WTC11 (cell line): ENCODE data around the gene DNAJC2. TPM values are rescaled to one million over a fixed set of nuclear protein-coding genes. Genes with fewer than 3 reads are reported as not detected.

Source experiments
- ATAC-seq: fragments of 200-7000 bp; cut with Tn5 transposase; 2 replicates; pipeline ENCODE4 v1.10.0; 2021; ENCODE audit warnings: mild to moderate bottlenecking, moderate library complexity
- CTCF ChIA-PET: fragments of 300-600 bp; sonication (Branson Sonifier 250); formaldehyde crosslinking; loops from one replicate; lab custom pipeline; 2021; ENCODE audit warnings: antibody characterized with exemption; lab: Charles Lee
- POLR2A ChIA-PET: fragments of 350-600 bp; sonication (Branson Sonifier 250); formaldehyde crosslinking; loops from one replicate; lab custom pipeline; 2021; ENCODE audit warnings: antibody characterized with exemption; lab: Charles Lee
- DNase-seq: peaks from one replicate; pipeline ENCODE4 v3.0.0; 2021; ENCODE audit warnings: low spot score
- H3K27ac Mint-ChIP-seq: 2 replicates; pipeline ENCODE4 v1.8.0; 2021; ENCODE audit warnings: mixed read lengths
- H3K27me3 Mint-ChIP-seq: 2 replicates; pipeline ENCODE4 v1.8.0; 2021; ENCODE audit warnings: low read depth, mild to moderate bottlenecking, moderate library complexity, mixed read lengths
- H3K36me3 Mint-ChIP-seq: 2 replicates; pipeline ENCODE4 v1.8.0; 2021; ENCODE audit warnings: mixed read lengths
- H3K4me1 Mint-ChIP-seq: 2 replicates; pipeline ENCODE4 v1.8.0; 2022; ENCODE audit warnings: mixed read lengths
- H3K4me3 Mint-ChIP-seq: 2 replicates; pipeline ENCODE4 v1.8.0; 2021; ENCODE audit warnings: mild to moderate bottlenecking, moderate library complexity, mixed read lengths
- H3K9me3 Mint-ChIP-seq: 2 replicates; pipeline ENCODE4 v1.8.0; 2021; ENCODE audit warnings: mixed read lengths
- ETV6 ChIP-seq: sonication (generic); formaldehyde crosslinking; IDR thresholded peaks from 2 replicates; pipeline ENCODE4 v1.8.1; 2022; ENCODE audit warnings: mild to moderate bottlenecking, missing genetic modification reagents
- FOXJ3 ChIP-seq: sonication (generic); formaldehyde crosslinking; IDR thresholded peaks from 2 replicates; pipeline ENCODE4 v1.9.0; 2021; ENCODE audit warnings: missing genetic modification reagents, mild to moderate bottlenecking, borderline replicate concordance
- GRHL2 ChIP-seq: fragments of 250-450 bp; sonication (Bioruptor Pico); IDR thresholded peaks from 2 replicates; pipeline ENCODE4 v1.8.0; 2022; ENCODE audit warnings: mild to moderate bottlenecking, moderate library complexity; ENCODE audit not compliant: insufficient replicate concordance, severe bottlenecking
- ZNF138 ChIP-seq: sonication (generic); formaldehyde crosslinking; conservative IDR thresholded peaks from 2 replicates; pipeline ENCODE4 v1.8.1; 2022; ENCODE audit warnings: mild to moderate bottlenecking, moderate library complexity, missing genetic modification reagents
- ZNF219 ChIP-seq: sonication (generic); formaldehyde crosslinking; IDR thresholded peaks from 2 replicates; pipeline ENCODE4 v1.8.0; 2023; ENCODE audit warnings: missing genetic modification reagents, mild to moderate bottlenecking, borderline replicate concordance
- ZNF396 ChIP-seq: fragments of 250-450 bp; sonication (Bioruptor Pico); IDR thresholded peaks from 2 replicates; pipeline ENCODE4 v1.8.0; 2021; ENCODE audit warnings: mild to moderate bottlenecking, moderate library complexity, borderline replicate concordance
- ZNF671 ChIP-seq: fragments of 250-450 bp; sonication (Bioruptor Pico); IDR thresholded peaks from 2 replicates; pipeline ENCODE4 v1.8.0; 2021; ENCODE audit warnings: mild to moderate bottlenecking
- total RNA-seq: library from RNA; stranded (reverse); gene quantifications from 3 replicates; pipeline ENCODE4 v1.2.3, GENCODE V29; 2021
- TF ChIP-seq, protein P1 (sequence below): sonication (generic); formaldehyde crosslinking; conservative IDR thresholded peaks from 2 replicates; pipeline ENCODE4 v1.8.1; 2023; ENCODE audit warnings: mild to moderate bottlenecking, low read depth, missing genetic modification reagents, moderate library complexity
- TF ChIP-seq, protein P2 (sequence below): sonication (generic); formaldehyde crosslinking; IDR thresholded peaks from 2 replicates; pipeline ENCODE4 v1.8.0; 2023; ENCODE audit warnings: mild to moderate bottlenecking, missing genetic modification reagents
- TF ChIP-seq, protein P3 (sequence below): sonication (generic); formaldehyde crosslinking; IDR thresholded peaks from 2 replicates; pipeline ENCODE4 v1.8.0; 2022; ENCODE audit warnings: mild to moderate bottlenecking, missing genetic modification reagents

DNAJC2 gene
- total RNA-seq, 1 experiment from 2014 or later = 39.7 TPM

DNA sequence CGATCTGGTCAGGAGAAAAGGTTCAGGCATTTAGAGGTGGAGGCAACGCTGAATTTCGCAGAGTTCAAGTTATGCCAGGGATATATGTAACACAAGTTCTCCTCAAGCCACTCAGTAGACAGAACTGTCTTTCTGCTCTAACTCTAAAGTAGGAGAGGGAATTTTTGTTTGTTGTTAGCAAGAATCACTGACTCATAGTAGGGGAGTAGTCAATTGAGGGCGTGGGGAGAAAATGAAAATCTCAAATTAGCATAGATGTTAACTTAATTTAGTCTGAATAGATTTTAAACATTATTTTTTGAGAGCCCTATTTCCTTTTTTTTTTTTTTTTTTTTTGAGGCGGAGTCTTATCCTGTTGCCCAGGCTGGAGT lies 37.5 kb upstream of the DNAJC2 start:
- POLR2A ChIA-PET = no interaction called here
- DNase-seq (no peak), ATAC-seq (no peak)
- H3K27me3 Mint-ChIP-seq = no peaks in the 10 kb centered on the region
- H3K4me1 Mint-ChIP-seq = no peaks in the 10 kb centered on the region
- no peaks in the 10 kb centered on the region for H3K9me3 Mint-ChIP-seq
- no peaks in the 10 kb centered on the region for H3K36me3 Mint-ChIP-seq
- H3K27ac Mint-ChIP-seq = no peak overlapping the region
- TF ChIP-seq, protein P1, sequence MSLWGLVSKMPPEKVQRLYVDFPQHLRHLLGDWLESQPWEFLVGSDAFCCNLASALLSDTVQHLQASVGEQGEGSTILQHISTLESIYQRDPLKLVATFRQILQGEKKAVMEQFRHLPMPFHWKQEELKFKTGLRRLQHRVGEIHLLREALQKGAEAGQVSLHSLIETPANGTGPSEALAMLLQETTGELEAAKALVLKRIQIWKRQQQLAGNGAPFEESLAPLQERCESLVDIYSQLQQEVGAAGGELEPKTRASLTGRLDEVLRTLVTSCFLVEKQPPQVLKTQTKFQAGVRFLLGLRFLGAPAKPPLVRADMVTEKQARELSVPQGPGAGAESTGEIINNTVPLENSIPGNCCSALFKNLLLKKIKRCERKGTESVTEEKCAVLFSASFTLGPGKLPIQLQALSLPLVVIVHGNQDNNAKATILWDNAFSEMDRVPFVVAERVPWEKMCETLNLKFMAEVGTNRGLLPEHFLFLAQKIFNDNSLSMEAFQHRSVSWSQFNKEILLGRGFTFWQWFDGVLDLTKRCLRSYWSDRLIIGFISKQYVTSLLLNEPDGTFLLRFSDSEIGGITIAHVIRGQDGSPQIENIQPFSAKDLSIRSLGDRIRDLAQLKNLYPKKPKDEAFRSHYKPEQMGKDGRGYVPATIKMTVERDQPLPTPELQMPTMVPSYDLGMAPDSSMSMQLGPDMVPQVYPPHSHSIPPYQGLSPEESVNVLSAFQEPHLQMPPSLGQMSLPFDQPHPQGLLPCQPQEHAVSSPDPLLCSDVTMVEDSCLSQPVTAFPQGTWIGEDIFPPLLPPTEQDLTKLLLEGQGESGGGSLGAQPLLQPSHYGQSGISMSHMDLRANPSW (CRISPR knock-in tag) = no peak
- TF ChIP-seq ZNF671 (CRISPR knock-in tag) (no peak), FOXJ3 (CRISPR knock-in tag) (no peak)
- TF ChIP-seq, protein P2, sequence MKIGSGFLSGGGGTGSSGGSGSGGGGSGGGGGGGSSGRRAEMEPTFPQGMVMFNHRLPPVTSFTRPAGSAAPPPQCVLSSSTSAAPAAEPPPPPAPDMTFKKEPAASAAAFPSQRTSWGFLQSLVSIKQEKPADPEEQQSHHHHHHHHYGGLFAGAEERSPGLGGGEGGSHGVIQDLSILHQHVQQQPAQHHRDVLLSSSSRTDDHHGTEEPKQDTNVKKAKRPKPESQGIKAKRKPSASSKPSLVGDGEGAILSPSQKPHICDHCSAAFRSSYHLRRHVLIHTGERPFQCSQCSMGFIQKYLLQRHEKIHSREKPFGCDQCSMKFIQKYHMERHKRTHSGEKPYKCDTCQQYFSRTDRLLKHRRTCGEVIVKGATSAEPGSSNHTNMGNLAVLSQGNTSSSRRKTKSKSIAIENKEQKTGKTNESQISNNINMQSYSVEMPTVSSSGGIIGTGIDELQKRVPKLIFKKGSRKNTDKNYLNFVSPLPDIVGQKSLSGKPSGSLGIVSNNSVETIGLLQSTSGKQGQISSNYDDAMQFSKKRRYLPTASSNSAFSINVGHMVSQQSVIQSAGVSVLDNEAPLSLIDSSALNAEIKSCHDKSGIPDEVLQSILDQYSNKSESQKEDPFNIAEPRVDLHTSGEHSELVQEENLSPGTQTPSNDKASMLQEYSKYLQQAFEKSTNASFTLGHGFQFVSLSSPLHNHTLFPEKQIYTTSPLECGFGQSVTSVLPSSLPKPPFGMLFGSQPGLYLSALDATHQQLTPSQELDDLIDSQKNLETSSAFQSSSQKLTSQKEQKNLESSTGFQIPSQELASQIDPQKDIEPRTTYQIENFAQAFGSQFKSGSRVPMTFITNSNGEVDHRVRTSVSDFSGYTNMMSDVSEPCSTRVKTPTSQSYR (CRISPR knock-in tag) = no peak
- H3K4me3 Mint-ChIP-seq = no peak overlapping the region
- CTCF ChIA-PET = no interaction called here

DNA sequence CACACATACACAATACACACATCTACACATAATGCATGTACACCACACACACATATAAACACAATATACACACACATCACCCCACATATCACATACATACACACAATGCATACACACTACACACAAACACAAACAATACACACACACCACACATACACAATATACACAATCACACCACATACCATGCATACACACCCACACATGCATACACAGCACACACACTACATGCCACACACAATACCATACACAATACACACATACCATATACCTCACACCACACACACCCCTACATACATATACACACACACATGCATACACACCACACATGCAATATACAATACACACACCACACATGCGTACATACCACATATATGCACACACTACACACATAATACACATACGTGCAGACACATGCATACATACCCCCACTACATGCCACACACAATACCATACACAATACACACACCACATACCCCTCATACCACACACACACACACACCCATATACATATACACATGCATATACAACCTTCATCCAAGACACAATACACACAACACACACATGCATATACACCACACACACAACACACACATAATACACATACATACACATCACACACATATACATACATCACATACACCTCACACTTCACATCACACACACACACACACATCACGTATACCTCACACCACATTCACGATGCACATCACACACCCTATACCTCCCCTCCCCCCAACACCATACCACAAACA lies 36.9 kb upstream of the DNAJC2 start:
- Mint-ChIP-seq H3K36me3 (no peaks in the 10 kb centered on the region), H3K4me3 (no peak overlapping the region), H3K4me1 (no peaks in the 10 kb centered on the region), H3K9me3 (no peaks in the 10 kb centered on the region), H3K27me3 (no peaks in the 10 kb centered on the region), H3K27ac (no peak overlapping the region)
- CTCF ChIA-PET = no interaction called here
- DNase-seq = no peak
- TF ChIP-seq, protein P3, sequence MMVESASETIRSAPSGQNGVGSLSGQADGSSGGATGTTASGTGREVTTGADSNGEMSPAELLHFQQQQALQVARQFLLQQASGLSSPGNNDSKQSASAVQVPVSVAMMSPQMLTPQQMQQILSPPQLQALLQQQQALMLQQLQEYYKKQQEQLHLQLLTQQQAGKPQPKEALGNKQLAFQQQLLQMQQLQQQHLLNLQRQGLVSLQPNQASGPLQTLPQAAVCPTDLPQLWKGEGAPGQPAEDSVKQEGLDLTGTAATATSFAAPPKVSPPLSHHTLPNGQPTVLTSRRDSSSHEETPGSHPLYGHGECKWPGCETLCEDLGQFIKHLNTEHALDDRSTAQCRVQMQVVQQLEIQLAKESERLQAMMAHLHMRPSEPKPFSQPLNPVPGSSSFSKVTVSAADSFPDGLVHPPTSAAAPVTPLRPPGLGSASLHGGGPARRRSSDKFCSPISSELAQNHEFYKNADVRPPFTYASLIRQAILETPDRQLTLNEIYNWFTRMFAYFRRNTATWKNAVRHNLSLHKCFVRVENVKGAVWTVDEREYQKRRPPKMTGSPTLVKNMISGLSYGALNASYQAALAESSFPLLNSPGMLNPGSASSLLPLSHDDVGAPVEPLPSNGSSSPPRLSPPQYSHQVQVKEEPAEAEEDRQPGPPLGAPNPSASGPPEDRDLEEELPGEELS (CRISPR knock-in tag) = no peak
- TF ChIP-seq ZNF396 = no peak
- no peak for TF ChIP-seq ZNF671 (CRISPR knock-in tag)
- POLR2A ChIA-PET = no interaction called here
- ATAC-seq = no peak

DNA sequence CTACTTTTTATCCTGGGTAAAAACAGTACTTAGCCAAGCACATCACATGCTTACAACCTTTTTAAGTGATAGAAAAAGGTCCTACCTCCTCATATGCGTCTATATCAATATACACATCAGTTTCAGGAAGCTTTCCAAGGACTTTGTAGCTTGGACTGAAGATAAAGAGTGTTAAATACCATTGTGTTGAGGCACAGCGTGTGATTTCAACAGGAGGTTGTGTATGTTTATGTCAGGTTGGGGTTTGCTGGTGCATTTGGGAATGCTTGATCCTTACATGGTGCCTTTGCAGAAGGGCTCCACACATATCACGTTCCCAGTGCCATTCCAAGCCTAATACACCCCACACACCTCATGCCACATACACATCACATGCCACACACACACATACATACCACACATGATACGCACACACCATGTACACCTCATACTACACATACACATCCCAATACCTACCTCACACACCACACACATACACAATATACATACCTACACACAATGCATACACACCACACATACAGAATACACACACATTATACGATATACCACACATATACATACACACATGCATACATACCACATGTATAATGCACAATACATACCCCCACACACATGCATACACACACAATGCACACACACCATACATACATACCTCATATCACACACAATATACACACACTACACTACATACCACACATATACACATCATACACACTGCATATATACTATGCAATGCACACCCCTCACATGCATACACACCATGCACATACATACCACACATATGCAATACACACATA lies 36.0 kb upstream of the DNAJC2 start:
- no peaks in the 10 kb centered on the region for H3K27me3 Mint-ChIP-seq
- no peaks in the 10 kb centered on the region for H3K36me3 Mint-ChIP-seq
- CTCF ChIA-PET = no interaction called here
- no peak overlapping the region for H3K27ac Mint-ChIP-seq
- ATAC-seq (no peak), DNase-seq (no peak)
- TF ChIP-seq ZNF138 (no peak), GRHL2 (CRISPR knock-in tag) (no peak), ZNF219 (CRISPR knock-in tag) (no peak), ETV6 (CRISPR knock-in tag) (no peak)
- H3K4me3 Mint-ChIP-seq = no peak overlapping the region
- H3K4me1 Mint-ChIP-seq = no peaks in the 10 kb centered on the region
- POLR2A ChIA-PET = no interaction called here
- H3K9me3 Mint-ChIP-seq = no peaks in the 10 kb centered on the region
